Superior temporal gyrus (tissue), 1 donor: ENCODE data around the gene FADS1.
A peak's percentile ranks its signal among the peaks of the same experiment; 100 is the strongest.

Source experiments
- DNase-seq: peaks from one replicate; pipeline ENCODE4 v3.0.0-alpha.2; 2016; ENCODE audit errors: extremely low spot score

The FADS1 gene

DNA sequence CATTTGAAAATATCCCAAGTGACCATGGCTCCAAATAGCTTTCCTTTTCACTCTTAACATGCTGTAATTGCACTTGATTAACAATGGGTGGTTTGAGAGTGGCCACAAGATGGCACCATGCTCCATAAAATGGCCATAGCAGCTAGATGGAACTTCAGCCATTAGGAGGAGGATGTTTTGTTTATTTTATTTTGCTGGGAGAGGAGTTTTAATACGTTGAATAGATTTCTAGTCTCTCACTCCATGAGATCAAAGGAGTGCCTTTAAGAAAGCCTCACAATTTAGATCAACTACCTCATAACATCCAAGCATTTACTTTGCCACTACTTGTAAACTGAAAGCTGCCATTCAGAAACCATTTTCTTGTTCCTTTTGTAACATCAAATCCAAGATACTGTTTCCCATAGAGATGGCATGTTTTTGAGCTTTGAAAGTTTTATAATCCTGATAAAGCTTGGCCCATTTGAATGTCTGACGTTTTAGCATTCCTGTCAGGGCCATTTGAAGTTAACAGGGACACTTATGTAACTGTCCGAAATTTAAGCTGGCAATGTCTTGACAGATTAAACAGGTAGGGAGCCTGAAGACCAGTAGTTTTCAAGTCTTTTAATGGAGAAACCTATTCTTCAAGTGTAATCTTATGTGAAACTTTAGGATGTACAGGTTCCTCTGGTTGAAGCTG lies 19.4 kb downstream of the FADS1 start:
- DNase-seq: peak; percentile 97

DNA sequence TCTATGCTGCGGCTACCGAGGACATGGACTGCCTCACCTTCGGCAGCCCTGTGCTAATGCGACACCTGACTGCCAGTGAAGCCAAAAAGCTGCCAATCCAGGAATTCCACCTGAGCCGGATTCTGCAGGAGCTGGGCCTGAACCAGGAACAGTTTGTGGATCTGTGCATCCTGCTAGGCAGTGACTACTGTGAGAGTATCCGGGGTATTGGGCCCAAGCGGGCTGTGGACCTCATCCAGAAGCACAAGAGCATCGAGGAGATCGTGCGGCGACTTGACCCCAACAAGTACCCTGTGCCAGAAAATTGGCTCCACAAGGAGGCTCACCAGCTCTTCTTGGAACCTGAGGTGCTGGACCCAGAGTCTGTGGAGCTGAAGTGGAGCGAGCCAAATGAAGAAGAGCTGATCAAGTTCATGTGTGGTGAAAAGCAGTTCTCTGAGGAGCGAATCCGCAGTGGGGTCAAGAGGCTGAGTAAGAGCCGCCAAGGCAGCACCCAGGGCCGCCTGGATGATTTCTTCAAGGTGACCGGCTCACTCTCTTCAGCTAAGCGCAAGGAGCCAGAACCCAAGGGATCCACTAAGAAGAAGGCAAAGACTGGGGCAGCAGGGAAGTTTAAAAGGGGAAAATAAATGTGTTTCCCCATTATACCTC lies 20.8 kb downstream of the FADS1 start:
- no peak for DNase-seq

DNA sequence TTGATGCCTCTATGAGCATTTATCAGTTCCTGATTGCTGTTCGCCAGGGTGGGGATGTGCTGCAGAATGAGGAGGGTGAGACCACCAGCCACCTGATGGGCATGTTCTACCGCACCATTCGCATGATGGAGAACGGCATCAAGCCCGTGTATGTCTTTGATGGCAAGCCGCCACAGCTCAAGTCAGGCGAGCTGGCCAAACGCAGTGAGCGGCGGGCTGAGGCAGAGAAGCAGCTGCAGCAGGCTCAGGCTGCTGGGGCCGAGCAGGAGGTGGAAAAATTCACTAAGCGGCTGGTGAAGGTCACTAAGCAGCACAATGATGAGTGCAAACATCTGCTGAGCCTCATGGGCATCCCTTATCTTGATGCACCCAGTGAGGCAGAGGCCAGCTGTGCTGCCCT lies 21.3 kb downstream of the FADS1 start:
- no peak for DNase-seq

DNA sequence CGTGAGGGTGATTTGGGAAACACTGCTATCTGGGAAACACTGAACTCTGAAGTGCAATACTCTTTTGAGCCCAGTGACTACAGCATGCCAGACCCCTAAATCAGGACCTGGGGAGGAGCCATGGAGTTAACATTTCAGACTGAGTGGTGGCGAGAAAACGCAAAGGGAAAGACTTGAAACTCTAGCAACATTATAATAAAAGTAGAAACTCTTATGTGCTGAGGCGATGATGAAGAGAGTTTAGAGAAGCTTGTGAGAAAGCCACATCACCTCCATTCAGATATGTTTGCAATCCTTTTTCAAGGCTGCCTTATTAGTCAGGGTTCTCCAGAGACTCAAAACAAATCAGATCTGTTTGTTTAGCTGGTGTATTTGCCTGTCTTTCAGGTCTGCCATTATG lies 22.2 kb downstream of the FADS1 start:
- DNase-seq: no peak

DNA sequence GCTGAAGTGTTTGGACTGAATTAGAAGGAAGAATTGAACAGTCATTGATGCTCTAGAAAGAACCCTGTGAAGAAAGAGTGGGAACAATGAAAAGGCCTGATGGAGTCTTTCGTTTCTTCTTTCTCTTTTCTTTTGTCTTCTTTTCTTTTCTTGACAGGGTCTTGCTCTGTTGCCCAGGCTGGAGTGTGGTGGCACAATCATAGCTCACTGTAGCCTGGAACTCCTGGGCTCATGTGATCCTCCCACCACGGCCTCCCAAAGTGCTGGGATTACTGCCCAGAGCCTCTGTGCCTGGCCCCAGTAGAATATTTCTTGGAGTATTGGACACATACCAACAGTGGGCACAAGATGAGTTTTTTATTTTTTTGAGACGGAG lies 23.0 kb downstream of the FADS1 start:
- DNase-seq: no peak

- no peak for DNase-seq
These were observed 23.5 kb downstream of the FADS1 start for GRCh38 chr11:61793083-61793828.

DNA sequence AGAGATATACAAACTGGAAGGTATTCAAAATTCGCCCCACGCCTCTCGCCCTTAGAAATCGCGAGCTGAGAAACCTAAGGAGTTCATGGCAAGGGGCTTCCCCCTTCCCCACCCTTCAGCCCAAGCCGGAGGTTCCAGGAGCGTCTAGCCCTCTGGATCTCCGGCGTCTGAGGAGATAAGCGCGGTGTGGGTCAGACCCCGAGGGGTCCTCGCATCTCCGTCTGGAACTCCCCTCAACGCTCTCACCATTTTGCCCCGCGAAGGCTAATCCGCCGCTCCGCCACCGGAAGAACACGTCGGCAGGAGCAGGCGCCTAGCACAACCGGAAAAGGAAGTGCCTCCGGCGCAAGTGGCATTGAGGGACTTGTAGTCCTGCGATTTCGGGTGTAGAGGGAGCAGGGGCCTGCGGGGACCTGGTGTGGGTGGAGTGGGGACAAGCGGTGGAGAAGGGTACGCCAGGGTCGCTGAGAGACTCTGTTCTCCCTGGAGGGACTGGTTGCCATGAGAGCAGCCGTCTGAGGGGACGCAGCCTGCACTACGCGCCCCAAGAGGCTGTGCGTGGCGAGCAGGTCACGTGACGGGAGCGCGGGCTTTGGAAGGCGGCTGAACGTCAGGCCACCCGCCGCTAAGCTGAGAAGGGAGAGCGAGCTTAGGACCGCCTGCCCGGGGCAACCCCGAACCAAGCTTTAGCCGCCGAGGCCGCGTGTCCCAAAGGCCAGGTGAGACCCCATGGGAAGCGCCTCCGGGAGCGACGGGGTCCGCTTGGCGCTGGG lies 24.3 kb downstream of the FADS1 start, which contains the start of the genes FEN1 and TMEM258:
Gene FEN1 (plus strand): TSS at position 602 of the 773 bp plus-strand sequence. CDS start 2,451 bp downstream, outside the sequence.
Gene TMEM258 (minus strand): TSS at position 290 of the 773 bp plus-strand sequence. CDS start 41 bp downstream, at position 249.
- DNase-seq: peak; percentile 96

DNA sequence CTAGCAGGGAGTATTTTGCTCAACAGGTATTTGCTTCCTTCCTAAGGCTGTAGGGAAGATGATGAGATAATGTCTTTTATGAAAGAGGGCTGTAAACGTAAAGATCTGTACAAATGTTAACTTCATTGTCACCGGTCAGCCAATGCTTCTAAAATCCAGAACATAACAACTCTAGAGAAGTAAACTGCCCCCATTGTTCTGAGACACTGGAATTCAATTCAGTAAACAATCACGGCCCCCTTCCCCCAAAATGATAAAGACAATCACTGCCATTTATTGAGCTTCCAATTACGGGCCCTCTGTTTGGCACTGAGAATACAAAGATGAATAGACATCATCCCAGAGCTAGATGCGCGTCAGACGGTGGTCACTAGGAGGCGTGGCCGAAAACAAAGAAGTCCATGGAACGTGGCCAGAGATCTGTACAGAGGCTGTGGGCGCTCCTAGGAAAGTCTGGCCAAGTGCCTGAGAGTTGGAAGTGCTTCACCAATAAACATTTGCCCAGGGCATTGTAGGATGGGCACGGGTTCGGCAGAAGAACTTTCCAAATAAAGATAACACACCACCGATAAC lies 25.0 kb downstream of the FADS1 start:
- peak; percentile 99 for DNase-seq

- peak; percentile 88 for DNase-seq
These were observed 28.8 kb downstream of the FADS1 start for GRCh38 chr11:61787928-61788491.

DNA sequence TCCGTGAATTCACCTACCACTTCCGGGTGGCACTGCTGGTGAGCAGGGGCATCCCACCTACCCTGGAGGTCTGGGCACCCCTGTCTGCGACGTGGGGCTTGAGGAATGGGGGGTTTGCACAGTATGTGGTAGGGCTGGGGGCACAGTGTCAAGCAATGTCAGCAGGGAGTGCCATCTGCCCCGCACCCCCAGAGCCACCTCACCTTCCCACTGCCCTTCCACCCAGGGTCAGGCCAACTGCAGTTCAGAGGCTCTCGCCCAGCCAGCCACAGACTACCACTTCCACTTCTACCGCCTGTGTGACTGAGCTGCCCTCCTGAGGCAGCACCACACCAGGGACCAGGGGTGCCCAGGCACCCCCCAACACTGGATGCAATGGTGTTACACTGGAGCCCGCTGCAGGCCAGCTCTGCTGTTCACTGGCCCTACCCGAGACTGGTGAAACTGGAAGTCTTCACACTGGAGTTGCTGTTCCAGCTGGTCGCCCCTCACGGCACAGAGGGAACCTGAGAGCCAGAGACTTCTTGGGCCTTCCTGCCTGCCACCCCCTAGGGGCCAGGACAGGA lies 30.9 kb downstream of the FADS1 start:
- no peak for DNase-seq

DNA sequence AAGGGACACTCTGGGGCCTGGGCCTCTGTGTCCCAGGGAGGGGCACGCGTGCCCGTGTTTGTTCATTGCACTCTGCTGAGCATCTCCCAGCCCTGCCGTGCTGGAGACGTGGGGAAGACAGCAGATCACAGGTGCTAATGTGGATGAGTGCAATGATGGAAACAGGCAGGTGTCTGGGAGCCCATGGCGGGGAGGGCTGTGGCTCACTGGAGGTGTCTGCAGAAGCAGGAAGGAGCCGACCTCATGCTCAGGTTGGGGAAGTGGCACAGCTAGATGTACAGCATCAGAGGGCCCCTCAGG lies 32.3 kb downstream of the FADS1 start:
- DNase-seq: no peak

GRCh38 chr11:61783717-61784505 lies 32.9 kb downstream of the FADS1 start:
- DNase-seq: no peak

- no peak for DNase-seq
These were observed 34.0 kb downstream of the FADS1 start for GRCh38 chr11:61782841-61783240.

GRCh38 chr11:61782299-61782698 lies 34.5 kb downstream of the FADS1 start:
- no peak for DNase-seq

DNA sequence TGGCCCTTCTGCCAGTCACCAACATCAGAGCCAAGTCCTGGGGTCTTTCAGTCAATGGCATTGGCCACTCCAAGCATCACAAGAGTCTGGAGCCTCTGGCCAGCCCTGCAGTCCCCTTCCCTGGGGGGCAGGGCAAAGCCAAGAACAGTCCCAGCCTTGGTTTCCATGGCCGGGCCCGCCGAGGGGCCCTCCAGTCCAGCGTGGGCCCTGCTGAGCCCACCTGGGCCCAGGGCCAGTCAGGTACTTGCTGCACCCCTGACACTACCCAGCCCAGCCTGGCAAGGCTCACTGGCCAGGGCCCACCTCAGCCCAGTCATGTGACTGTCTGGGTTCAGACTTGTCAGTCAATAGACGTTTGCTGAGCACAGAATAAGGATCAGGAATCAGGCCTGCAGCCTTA lies 35.2 kb downstream of the FADS1 start:
- no peak for DNase-seq

DNA sequence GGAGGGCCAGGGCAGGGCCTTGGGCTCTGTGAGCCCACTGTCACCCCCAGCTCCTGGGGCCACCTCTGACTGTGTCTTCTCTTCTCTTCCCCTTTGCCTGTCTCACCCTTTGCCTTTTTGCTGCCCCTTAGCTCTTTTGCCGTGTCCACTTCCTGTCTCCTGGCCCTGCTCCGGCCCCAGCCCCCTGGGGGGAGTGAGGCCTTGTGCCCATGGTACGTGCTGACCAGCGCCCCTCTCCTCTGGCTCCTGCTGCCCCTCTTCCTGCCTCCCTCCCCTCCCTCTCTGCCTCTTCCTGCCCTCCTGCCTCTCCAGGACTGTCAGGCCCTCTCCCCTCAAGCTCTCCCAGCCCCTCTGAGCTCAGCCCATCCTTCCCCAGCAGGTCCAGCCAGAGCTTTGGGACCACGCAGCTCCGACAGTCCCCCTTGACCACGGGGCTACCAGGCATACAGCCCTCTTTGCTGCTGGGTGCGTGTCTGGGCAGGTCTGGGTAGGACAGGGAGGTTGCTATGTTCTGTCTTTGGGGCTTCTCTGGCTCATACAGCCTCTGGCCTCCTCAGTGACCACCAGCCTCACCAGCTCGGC lies 36.1 kb downstream of the FADS1 start:
- DNase-seq: no peak

GRCh38 chr11:61779666-61780525 lies 36.9 kb downstream of the FADS1 start:
- no peak for DNase-seq

DNA sequence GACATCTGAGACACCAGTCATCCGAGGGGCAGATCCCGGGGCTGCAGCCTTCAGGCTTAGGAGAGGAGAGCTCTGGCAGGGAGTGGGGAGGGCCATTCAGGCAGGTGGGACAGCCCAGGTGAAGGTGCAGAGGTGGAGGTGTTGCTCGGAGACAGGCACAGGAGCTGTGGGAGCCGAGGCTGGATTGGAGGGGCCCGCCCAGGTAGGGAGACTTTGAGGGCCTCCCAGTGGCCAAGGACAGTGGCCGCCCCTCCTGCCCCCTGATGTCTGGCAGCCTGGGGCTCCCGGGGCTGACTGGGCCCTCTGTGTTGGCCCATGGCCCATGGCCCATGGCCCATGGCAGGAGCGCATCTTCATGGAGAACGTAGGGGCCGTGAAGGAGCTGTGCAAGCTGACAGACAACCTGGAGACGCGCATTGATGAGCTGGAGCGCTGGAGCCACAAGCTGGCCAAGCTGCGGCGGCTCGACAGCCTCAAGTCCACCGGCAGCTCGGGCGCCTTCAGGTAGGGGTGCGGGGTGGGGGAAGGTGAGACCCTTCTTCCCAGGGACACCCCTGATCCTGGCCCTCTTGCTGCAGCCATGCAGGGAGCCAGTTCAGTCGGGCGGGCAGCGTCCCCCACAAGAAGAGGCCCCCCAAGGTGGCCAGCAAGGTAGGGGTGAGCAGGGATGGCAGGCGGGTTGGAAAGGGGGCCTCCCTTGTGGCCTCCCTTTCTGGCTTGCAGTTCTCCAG lies 37.7 kb downstream of the FADS1 start:
- no peak for DNase-seq
